ENCODE data around the gene CNGA3.

DNA sequence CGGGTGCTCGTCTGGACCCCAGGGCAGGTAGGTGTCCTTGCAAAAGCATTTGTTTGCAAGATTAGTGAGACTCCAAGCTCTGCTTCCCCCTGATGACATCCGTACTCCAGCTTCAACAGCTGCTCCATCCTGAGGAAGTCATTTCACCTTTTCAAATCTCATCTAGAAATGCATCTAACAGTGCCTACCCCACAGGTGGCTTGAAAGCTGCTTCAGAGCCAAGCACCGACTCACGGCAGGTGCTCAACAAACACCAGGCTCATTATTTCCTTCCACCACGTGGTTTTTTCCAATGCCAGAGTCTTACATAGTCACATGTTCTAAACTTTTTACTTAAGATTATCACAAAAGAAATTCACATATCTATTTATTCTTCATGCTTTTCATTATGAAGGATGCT is 31.9 kb downstream of the CNGA3 start:
- TF ChIP-seq CTCF (IDR thresholded peaks at IDR 0.05) (no peak), POLR2A (IDR thresholded peaks at IDR 0.05) (no peak)
